Pons (tissue), 1 donor: ENCODE measurements around the gene ZNF521.
"Not testable (repeated sequence)": the region's sequence is repeated elsewhere in the genome, so short reads cannot be mapped to it uniquely, and the experiment has no call there.

Source experiments
- DNase-seq: peaks from one replicate; pipeline ENCODE4 v3.0.0-alpha.2; 2016; ENCODE audit warnings: low spot score

The ZNF521 gene

GRCh38 chr18:25033175-25033574 lies 318.8 kb downstream of the ZNF521 start:
- DNase-seq = not testable (repeated sequence)

- no peak for DNase-seq
Measured at GRCh38 chr18:25029802-25030201, 322.2 kb downstream of the ZNF521 start.

- DNase-seq = no peak
Measured at GRCh38 chr18:25019931-25020330, 332.0 kb downstream of the ZNF521 start.

GRCh38 chr18:25019086-25019860 lies 332.7 kb downstream of the ZNF521 start:
- peak; percentile 90 for DNase-seq

- no peak for DNase-seq
Measured at GRCh38 chr18:25016666-25017065, 335.3 kb downstream of the ZNF521 start.

- no peak for DNase-seq
Measured at GRCh38 chr18:25016181-25016580, 335.8 kb downstream of the ZNF521 start.
